SK-N-SH treated with all-trans-retinoic acid at 6 μM for 48 hours (cell line): ENCODE results near the gene RPE65.

Experiments
- SNAI2 ChIP-seq: fragments of 250-450 bp; sonication (Bioruptor Pico); IDR thresholded peaks from 2 replicates; pipeline ENCODE4 v1.5.0; 2020; ENCODE audit warnings: mild to moderate bottlenecking, moderate library complexity
- ZNF8 ChIP-seq: fragments of 450-650 bp; formaldehyde crosslinking; IDR thresholded peaks from 2 replicates; pipeline ENCODE4 v1.5.0; 2020; ENCODE audit warnings: mild to moderate bottlenecking, moderate library complexity

DNA sequence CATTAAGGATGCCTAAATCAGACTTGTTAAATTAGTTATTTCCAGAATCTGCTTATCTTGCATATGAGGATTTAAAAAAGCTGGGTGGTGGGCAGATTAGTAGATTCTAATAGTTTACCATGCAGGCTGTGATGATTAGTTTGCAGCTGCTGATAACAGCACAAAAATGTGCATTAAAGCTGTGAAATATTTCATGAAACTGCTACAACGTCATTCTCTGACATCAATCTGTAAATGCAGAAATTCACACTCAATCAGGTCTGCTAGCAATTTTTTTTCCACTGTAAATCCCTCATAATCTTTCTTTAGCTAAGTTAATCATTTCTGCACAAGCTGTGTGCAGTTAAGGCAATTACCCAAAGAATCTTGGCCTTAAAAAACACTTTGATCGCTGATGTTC is 9.3 kb upstream of the RPE65 start:
- no peak for TF ChIP-seq ZNF8 (CRISPR knock-in tag)
- TF ChIP-seq SNAI2 (CRISPR knock-in tag) = no peak
